NCI-H526 (cell line): Measurements from ENCODE around the gene STK11.

Source experiments
- DNase-seq, 2 experiments: peaks; one replicate each; lab custom pipeline; 2025; lab: John Stamatoyannopoulos, UW

The STK11 gene

DNA sequence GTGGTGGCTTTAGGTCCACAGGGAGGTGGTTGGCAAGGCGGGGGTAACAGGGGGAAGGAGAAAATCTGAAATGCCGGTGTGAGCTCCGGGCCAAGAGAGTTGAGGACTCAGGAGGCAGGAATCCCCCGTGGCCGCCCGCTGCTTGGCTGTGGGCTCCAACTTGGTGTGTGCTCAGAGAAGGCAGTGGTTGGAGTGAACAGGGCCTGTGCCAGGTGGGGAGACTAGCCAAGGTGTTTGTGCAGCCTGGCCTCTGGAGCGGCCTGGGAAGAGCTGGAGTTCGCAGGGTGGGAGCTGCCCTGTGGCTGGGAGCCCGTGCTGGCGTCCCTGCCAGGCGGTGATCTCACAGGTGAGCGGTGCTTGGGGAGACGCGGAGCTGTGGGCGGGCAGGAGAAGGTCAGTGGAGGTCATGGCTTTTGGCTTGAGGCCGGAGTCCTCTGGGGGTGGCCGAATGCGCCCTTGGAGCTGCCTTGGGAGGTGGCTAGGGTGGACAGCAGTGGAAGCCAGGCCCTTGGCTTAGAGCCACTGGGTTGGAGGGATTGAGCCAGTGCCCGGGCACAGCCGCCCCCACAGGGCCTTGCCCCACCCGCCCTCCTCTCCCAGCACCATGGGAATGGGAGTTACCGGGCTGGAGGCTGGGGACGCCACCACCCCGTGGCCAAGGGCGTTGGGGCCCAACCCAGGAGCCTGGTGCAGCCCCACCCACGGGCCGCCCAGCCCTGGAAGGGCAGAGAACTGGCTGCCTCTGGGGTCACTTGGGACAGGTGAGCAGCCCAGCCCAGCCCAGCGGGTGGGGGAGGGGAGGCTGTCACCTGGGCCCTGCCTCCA is 56.4 kb downstream of the STK11 start:
- peak in 1 of 2 experiments; percentile 45 for DNase-seq

DNA sequence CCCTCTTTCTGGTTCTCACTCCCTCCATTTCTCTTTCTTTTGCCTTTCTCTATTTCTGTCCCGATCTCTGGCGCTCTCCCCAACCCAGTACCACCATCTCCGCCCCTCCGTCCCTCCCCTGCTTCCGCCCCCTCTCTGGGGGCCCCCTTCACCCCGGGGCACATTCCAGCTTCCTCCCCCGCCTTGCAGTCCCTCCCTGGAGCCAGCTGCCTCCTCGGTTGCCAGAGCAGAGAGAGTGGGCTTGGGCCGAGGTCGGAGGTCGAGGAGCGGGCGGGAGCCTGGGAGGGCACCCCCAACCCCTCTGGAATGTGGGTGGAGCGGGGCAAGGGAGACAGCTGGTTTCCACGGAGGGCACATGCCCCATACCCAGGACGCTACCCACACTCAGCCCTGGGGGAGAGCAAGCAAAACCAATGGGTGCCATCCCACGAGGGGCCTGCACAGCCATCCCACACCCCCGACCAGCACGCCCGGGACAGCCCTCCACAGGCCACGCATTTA is 57.1 kb downstream of the STK11 start:
- no peak for DNase-seq

DNA sequence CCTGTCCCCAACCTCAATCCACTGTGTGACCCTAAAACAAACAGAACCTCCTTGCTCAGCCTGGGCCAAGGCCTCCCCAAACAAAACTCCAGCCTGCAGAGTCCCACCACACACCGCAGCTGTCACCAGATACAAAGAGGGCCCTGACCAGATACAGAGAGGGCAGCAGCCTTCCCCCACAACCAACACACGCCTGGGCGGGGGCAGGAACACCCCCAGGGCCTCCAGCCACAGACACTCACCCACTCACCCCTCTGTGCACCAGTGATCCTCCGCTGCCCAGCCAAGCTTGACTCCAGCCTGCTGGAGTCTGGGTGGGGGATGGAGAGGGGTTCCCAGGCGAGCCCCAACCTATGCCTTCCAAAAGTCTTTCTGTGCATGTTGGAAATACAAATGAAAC is 57.6 kb downstream of the STK11 start:
- DNase-seq = no peak

DNA sequence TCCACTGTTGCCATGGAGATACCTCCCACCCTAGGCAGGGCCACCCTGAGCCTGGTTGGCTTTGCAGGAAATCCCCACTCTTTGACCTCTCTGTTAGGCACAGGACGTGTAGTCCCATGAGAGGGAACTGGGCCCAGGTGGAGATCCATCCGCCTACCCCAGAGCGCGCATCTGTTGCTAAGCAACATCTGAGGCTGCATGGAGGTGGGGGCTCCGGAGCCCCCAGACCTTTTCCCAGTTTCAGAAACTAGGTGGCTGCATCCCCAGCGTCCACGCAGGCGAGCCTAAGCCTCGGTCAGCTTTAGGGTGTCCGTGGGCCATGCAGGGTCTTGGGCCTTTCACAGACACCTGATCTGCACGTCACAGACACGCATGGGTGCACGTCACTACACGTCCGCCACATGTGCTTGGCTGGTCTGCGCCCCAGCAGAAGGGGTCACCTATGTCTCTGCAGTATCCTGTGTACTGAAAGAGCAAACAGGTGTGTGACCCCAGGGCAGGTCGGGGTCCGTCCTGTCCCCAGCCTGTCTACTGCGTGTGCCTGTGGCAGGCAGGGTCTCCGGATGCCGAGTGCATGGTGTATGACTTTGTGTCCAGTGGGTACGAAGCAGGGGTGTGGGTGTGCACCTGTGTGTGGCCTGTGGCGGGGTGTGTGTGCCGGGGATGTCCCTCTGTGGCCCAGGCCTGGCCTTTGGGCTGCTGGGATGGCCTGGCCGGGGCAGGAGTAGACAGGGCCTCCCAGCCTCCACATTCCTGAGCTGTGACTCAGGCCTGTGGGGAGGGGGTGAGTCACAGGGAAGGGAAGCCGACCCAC is 59.4 kb downstream of the STK11 start:
- DNase-seq = no peak

DNA sequence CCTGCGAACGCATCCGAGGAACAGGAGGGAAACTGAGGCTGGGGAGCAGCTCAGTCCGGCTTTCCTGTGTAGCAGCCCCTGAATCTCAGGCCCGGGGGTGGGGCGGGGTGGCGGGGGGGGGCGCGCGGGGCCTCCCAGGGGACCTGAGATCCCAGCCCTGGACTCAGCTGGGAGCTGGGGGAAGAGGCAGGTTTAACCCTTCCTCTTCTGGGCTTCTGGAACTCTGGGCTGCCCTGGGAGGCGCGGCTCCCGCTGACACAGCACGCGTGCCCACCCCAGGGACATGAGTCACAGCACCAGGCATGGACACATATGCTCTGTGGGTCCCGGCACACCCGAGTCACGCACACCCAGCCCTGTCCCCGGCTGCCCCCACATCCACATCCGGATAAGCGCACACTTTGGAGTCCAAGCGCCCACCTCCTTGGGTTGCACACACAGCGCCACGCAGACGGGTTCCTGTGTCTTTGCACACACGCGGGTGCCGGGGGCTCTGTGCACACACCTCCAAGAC is 60.1 kb downstream of the STK11 start:
- DNase-seq = no peak

DNA sequence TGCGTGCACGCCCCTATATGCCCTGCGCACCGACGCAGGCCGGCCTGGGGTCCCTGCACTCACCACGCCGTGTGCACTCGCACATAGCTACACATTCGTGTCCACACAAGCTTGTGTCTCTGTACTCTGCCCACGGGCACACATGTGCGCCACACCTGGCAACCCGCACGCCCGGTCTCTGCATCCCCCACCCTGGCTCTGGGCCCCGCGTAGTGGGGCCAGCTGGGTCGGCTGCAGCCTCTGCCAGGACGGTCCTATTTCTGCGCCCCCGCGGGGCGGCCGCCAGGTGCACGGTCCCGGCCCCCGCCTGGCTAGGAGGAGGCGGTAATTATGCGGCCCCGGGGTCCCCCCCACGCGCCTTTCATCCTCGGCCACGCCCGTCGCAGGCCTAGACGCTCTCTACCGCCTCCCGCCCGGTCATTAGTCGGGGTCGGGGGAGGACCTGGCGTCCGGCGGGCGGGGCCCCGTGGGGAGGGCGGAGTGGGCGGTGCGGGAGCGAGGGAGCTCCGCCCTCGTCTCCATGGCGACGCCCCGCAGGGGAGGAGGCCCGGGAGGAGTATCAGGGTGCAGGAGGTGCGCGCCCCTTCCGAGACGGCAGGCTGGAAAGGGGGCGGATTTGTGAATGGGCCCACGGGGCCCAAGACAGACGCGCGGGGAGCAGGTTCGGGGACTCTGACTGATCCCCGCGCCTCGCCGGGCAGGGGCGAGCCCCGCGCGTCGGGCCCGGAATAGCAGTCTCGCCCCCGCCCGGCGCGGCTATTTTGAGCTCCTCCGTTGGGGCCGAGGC is 60.7 kb downstream of the STK11 start:
- peak in 1 of 2 experiments; percentile 74 for DNase-seq

DNA sequence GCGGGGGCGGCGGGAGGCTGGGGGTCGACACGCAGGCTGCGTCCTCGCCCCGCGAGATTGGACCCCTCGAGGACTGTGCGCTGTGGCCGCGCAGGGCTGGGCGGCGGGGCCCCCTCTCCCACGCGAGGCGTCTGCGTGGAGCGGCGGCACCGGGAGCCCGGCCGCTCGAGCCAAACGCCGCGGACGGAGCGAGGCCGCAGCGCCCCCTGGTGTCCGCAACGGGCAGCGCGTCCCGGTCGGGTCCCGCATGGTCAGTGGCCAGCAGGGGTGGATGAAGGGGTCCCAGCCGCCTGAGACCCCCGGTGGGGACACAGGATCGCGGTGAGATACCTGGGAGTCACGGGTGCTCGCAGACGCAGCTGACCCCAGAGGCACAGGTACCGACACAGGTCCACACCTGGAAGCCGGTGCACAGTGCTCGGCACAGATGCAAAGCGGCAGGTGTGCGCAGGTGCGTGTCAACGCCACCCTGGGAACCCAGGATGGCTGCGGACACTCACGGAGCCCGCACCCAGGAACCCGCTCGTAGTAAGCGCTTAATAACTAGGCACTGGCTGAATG is 61.4 kb downstream of the STK11 start:
- peak in 1 of 2 experiments; percentile 73 for DNase-seq

DNA sequence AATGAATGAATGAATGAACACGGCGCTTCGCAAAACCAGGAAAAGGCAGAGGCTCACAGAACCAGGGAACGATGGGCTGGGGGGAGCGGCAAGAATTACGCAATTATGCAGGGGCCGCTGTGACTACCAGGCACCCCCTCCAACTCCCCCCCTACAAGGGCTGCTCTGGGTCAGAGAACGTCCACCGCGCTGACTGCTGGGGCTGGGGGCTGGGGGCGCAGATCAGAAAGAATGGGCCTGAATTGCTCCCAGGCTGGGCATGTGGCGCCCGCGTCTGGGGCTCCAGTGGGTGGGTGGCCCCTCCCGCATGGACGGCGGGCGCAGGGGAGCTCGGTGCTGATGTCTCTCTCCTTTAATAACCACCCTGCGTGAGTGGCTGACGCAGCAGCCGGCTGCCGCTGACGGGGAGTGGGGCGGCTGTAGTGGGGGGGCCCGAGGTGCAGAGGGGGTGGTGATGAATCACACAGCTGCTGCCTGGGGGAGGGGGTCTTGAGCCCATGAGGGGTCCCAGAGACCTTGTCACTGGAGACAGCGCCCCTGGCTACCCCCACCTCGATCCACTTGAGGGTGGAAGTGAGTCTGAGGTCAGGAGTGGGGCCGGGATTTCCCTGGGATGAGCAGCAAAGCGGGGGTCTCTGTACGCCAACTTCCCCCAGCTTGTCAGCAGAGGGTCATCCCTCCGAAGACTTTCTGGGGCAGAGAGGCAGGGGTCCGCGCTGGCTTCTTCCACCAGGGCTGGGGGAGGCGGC is 62.1 kb downstream of the STK11 start:
- no peak for DNase-seq

DNA sequence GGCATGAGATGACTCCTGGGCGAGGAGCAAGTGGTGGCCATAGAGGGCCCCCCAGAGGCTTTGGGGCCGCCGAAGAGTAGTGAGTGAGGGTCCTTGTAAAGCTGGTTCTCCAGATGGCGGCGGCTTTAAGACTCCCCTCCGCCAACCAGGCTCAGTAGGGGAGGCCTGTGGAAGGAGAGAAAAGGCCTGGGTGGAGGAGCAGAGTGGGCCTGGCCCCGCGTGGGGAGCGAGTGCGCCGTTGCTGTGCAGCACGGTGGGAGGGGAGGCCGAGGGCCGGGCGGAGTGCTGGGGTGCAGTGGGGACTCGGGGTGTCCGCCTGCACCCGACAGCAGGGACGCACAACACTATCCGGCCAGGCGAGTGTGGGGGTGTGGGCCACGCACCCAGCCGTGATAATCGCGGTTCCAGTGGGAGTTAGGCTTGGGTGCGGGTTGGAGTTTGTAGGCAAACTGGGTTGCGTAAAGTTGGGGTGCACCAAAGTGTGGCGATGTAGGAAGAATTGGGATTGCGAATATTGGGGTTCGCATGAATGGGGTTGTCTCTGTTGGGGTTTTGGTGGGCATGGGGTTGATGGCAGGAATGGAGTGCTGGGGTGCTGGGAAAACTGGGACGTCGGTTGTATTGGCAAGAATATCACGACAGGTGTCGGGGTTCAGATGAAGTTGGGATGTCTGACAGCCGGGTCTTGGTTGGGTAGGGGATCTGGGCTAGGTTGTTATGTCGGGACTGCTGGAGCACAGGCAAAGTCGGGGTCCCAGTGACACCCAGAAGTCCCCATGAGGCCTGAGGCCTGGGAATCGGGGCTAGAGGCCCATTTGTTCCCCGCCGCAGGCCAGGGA is 62.9 kb downstream of the STK11 start:
- no peak for DNase-seq

DNA sequence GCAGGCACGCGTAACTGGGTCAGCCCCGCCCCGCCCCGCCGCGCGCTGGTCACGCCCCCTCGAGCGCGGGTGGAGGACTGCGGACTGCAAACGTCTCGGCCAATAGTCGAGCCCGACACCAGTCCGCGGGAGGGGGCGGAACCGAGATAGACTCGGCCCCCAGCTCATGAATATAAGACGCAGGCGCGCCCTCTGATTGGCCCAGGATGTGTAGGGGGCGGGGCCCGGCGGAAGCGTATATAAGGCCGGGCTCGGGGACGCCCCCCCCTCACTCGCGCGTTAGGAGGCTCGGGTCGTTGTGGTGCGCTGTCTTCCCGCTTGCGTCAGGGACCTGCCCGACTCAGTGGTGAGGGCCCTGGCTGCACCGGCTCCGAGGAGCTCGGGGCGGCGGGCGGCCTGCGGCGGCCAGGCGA is 63.5 kb downstream of the STK11 start, which contains the start of gene CIRBP:
CIRBP (plus strand) TSS at position 268 of the 413 bp plus-strand sequence. CDS start 1,602 bp downstream, outside the sequence.
- DNase-seq = peak; percentile 84 to 98

DNA sequence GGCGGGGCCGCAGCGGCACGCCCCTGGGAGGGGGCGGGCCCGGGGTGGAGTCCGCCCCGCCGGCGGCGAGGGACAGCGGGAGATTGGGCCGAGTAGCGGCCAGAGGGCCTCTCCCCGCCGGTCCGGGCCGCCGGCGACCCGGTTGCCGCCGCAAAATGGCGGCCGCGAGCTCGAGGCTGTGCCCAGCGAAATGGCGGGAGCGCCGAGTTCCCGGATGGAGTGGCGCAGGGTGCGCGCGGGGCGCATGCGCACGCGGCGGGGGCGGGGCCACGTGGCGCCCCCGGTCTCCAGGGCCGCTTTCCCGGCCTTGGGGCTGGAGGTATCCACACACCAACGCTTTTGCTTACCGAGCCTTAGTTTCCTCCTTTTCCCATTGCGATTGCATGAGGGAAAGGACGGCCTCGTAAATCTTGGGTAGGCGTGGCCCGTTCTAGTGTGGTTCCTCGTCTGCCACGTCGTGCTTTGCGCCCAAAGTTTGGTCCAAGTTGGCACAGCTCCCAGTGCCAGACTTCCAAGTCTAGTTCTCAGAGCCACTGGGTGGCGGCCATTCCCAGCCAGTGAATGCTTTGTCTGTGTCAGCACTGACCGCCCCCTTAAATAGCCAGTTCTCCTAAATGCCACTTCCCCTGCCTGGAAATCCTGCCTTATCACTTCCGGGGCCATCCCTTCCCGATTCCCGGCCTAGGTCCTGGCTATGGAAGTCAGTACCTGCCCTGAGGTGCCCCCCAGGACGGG is 64.1 kb downstream of the STK11 start:
- DNase-seq = peak in 1 of 2 experiments; percentile 78

DNA sequence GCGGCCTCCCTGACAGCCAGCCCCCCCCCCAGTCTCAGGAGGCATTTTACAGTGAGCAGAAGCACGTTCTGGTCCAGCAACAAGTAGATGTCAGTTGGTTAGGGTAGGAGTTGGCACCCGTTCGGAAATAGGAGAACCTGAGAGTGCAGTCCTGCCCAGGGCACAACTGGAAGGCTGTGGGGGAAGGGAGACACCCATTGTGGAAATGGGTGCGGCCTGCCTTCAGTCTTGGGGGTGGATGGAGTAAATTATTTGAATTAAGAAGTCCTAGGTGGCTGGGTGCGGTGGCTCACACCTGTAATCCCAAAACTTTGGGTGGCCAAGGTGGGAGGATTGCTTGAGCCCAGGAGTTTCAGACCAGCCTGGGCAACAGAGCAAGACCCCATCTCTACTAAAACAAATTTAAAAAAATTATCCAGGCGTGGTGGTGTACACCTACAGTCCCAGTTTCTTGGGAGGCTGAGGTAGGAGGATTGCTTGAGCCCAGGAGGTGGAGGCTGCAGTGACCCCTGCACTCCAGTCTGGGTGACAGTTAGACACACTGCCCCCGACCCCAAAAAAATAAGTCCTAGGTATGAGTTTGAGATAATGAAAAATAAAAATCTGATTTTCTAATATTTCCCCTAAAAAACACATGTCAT is 64.8 kb downstream of the STK11 start:
- DNase-seq = no peak

DNA sequence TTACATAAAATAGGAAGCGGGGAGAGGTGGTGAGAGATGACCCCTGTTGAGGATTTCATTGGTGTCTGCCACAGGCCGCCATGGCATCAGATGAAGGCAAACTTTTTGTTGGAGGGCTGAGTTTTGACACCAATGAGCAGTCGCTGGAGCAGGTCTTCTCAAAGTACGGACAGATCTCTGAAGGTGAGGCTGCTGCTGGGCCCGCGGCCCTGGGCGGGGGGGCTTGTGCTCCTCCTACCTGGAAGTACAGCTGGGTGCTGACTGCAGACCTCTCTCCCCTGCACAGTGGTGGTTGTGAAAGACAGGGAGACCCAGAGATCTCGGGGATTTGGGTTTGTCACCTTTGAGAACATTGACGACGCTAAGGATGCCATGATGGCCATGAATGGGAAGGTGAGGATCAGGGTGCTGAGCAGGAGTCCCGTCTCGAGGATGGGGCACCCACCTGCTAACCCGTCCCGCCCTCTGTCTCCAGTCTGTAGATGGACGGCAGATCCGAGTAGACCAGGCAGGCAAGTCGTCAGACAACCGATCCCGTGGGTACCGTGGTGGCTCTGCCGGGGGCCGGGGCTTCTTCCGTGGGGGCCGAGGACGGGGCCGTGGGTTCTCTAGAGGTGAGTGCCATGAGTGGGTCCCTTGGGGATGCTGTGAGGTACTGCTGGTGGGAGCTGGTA is 65.4 kb downstream of the STK11 start:
- no peak for DNase-seq

DNA sequence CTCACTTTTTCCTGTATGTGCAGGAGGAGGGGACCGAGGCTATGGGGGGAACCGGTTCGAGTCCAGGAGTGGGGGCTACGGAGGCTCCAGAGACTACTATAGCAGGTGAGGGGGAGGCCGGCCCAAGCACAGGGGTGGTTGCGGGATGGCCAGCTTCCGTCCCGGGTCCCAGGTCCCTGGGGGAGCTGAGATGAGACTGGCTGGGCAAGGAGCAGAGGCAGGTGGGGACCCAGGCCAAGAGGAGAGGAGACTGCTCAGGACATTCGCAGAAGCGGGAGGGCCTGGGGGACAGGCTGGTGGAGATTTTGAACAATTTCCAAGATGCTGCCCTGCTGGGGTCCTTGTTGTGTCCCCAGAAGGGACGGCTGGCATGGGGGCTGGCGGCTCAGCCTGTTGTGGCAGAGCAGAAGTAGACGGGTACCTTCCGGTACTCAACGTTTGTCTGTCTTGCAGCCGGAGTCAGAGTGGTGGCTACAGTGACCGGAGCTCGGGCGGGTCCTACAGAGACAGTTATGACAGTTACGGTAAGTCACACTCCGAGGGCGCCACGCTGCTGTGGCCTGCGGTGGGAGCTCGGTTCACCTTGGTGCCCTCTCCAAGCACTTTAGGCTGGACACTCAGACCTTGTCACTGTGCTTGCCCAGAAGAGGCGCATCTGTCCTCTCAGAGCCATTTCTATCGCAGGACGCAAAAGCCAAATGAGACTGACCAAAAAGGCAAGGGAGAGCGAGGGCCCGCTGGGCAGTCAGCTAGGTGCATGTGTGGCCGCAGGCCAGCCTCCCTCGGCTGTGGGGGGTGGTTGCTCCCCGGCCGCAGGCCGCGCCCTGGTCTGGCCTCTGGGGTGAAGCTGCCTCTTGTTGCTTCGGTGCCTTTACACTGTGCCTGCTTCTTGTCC is 66.2 kb downstream of the STK11 start:
- no peak for DNase-seq

DNA sequence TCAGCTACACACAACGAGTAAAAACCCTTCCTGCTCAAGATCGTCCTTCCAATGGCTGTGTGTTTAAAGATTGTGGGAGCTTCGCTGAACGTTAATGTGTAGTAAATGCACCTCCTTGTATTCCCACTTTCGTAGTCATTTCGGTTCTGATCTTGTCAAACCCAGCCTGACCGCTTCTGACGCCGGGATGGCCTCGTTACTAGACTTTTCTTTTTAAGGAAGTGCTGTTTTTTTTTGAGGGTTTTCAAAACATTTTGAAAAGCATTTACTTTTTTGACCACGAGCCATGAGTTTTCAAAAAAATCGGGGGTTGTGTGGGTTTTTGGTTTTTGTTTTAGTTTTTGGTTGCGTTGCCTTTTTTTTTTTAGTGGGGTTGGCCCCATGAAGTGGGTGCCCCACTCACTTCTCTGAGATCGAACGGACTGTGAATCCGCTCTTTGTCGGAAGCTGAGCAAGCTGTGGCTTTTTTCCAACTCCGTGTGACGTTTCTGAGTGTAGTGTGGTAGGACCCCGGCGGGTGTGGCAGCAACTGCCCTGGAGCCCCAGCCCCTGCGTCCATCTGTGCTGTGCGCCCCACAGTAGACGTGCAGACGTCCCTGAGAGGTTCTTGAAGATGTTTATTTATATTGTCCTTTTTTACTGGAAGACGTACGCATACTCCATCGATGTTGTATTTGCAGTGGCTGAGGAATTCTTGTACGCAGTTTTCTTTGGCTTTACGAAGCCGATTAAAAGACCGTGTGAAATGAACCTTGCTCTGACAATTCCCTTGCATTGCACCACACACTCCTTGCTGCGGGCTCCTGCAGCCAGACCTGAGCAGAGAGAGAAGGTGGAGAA is 67.1 kb downstream of the STK11 start:
- no peak for DNase-seq
